Transverse colon (tissue), 4 donors: Measurements from ENCODE around the gene CREB3L4. TPM values are rescaled to one million over a fixed set of nuclear protein-coding genes. Genes with fewer than 3 reads are reported as not detected.
A peak's percentile ranks its signal among the peaks of the same experiment; 100 is the strongest.

Experiments
- DNase-seq: peaks from one replicate; pipeline ENCODE4 v3.0.0-alpha.2; 2019
- H3K27ac ChIP-seq, 4 donors: fragments of 200-600 bp; sonication (generic); 2 replicates each; pipeline ENCODE4 v1.5.1; 2016 to 2018; ENCODE audit warnings: inconsistent platforms in 4 of 4
- H3K27me3 ChIP-seq: fragments of 200-600 bp; sonication (generic); 2 replicates; pipeline ENCODE4 v1.5.1; 2017; ENCODE audit warnings: inconsistent platforms
- H3K36me3 ChIP-seq, 4 donors: fragments of 200-600 bp; sonication (generic); 2 replicates each; pipeline ENCODE4 v1.5.1; 2017 to 2019; ENCODE audit warnings: inconsistent platforms in 4 of 4
- H3K4me1 ChIP-seq, 4 donors: fragments of 200-600 bp; sonication (generic); 2 replicates each; pipeline ENCODE4 v1.5.1; 2017 to 2020; ENCODE audit warnings: inconsistent platforms in 4 of 4
- H3K4me3 ChIP-seq, 4 donors: fragments of 200-600 bp; sonication (generic); 1 replicate in 1 of 4; 2 replicates in 3 of 4; pipeline versions ENCODE4 v1.5.1 to v1.6.1; 2017 to 2019; ENCODE audit warnings: inconsistent platforms in 4 of 4
- H3K9me3 ChIP-seq, 2 donors: fragments of 200-600 bp; sonication (generic); 2 replicates each; pipeline ENCODE4 v1.5.1; 2017 to 2019; ENCODE audit warnings: inconsistent platforms in 2 of 2
- CTCF ChIP-seq, 5 experiments: fragments of 200-600 bp in 3 of 5; fragments of 450-650 bp in 2 of 5; sonication (generic) in 3 of 5; IDR thresholded peaks; 1 replicate in 2 of 5; 2 replicates in 3 of 5; pipeline ENCODE4 v1.5.1; 2016 to 2017; ENCODE audit warnings: antibody characterized with exemption in 5 of 5, inconsistent platforms in 3 of 5, mild to moderate bottlenecking in 2 of 5, moderate library complexity in 1 of 5
- EP300 ChIP-seq: sonication (generic); formaldehyde crosslinking; IDR thresholded peaks from one replicate; pipeline ENCODE4 v1.6.1; 2017; ENCODE audit warnings: antibody characterized with exemption, low read depth
- POLR2A ChIP-seq: fragments of 450-650 bp; IDR thresholded peaks from one replicate; pipeline ENCODE4 v1.6.1; 2016; ENCODE audit warnings: antibody characterized with exemption, mild to moderate bottlenecking, moderate library complexity
- POLR2AphosphoS5 ChIP-seq, 3 donors: sonication (generic); formaldehyde crosslinking; IDR thresholded peaks; one replicate each; pipeline ENCODE4 v1.6.1; 2016; ENCODE audit warnings: antibody characterized with exemption in 3 of 3
- WGBS, 2 donors: methylation state at CpG; one replicate each; pipeline ENCODE4 v1.1.5; 2018; ENCODE audit warnings: low coverage in 1 of 2; 5-methylcytosine and 5-hydroxymethylcytosine counted together
- in situ Hi-C, 4 donors: fragments of 200-750 bp; cut with MboI; loops; one replicate each; pipeline versions ENCODE4 v1.15.0 to v1.15.1; 2017; ENCODE audit warnings: low sequenced_read_pairs in 3 of 4, low pct_ligation_motif_present in 1 of 4, low pct_unique_long_range_greater_than_20kb in 1 of 4
- intact Hi-C: fragments of 100-400 bp; cut with DNase I; formaldehyde crosslinking; loops from one replicate; pipeline ENCODE4 v1.15.1; 2023; ENCODE audit warnings: low total_unique reads
- total RNA-seq, 4 donors: library from RNA; depleted of rRNA; stranded (reverse); fragments of >200 nt; gene quantifications; one replicate each; pipeline ENCODE4 v1.1.0, GENCODE V29; 2016

The CREB3L4 gene
- total RNA-seq, 4 donors from 2014 or later = 2.2 to 18.7 (median 11.6) TPM

- TF ChIP-seq EP300 (no peak), CTCF (IDR thresholded peaks at IDR 0.05) (no peak), POLR2AphosphoS5 (IDR thresholded peaks at IDR 0.05) (no peak), POLR2A (no peak)
- Histone ChIP-seq H3K27ac (peak overlapping the region; percentile 97 to 99 (median 99)), H3K4me1 (peaks cover 0 to 15% (median 11%) of the 10 kb centered on the region in 4 donors), H3K27me3 (no peaks in the 10 kb centered on the region), H3K9me3 (no peaks in the 10 kb centered on the region), H3K36me3 (peaks cover 0 to 15% (median 6%) of the 10 kb centered on the region in 4 donors), H3K4me3 (peak overlapping the region in 1 of 4 donors; percentile 91)
- intact Hi-C loops = no loop called here
- 85% methylated on average over 15 of the region's 15 CpGs; no CpG with 5 or more reads in 1 of the 2 donors for whole genome bisulfite sequencing, 2 donors
- DNase-seq = no peak
- in situ Hi-C loops = loop anchor here in 2 of 4 donors (25.0 kb wide), 1 partner anchor 132 kb away; no protein-coding TSS in a partner anchor
Observed at GRCh38 chr1:153944005-153944826, 23.5 kb upstream of the CREB3L4 start.

- Histone ChIP-seq H3K27ac (peak overlapping the region; percentile 97 to 99 (median 99)), H3K4me1 (peaks cover 0 to 15% (median 11%) of the 10 kb centered on the region in 4 donors), H3K27me3 (no peaks in the 10 kb centered on the region), H3K4me3 (peak overlapping the region in 2 of 4 donors; percentile 91 to 97), H3K9me3 (no peaks in the 10 kb centered on the region), H3K36me3 (peaks cover 0 to 18% (median 8%) of the 10 kb centered on the region in 4 donors)
- in situ Hi-C loops (loop anchor here in 2 of 4 donors (25.0 kb wide), 1 partner anchor 132 kb away; no protein-coding TSS in a partner anchor), intact Hi-C loops (no loop called here)
- WGBS, 2 donors = 43 to 64% methylated on average over 2 to 3 of the region's 3 CpGs
- TF ChIP-seq EP300 = no peak
- TF ChIP-seq CTCF (IDR thresholded peaks at IDR 0.05) = no peak
- TF ChIP-seq POLR2AphosphoS5 (IDR thresholded peaks at IDR 0.05) = no peak
- TF ChIP-seq POLR2A = no peak
- no peak for DNase-seq
Observed at GRCh38 chr1:153944827-153945117, 22.9 kb upstream of the CREB3L4 start.

GRCh38 chr1:153945131-153945794 is 22.4 kb upstream of the CREB3L4 start:
- Histone ChIP-seq H3K4me3 (peak overlapping the region; percentile 79 to 97 (median 92)), H3K36me3 (peaks cover 0 to 23% (median 10%) of the 10 kb centered on the region in 4 donors)
- in situ Hi-C loops = loop anchor here in 2 of 4 donors (25.0 kb wide), 1 partner anchor 133 kb away; no protein-coding TSS in a partner anchor

More at GRCh38 chr1:153945131-153945794, 22.4 kb upstream of the CREB3L4 start:
- WGBS, 2 donors = 10 to 60% methylated on average over 3 to 12 of the region's 12 CpGs
- Histone ChIP-seq H3K27ac (peak overlapping the region; percentile 97 to 99 (median 99)), H3K27me3 (no peaks in the 10 kb centered on the region), H3K4me1 (peaks cover 0 to 15% (median 11%) of the 10 kb centered on the region in 4 donors), H3K9me3 (no peaks in the 10 kb centered on the region)
- intact Hi-C loops = no loop called here
- TF ChIP-seq POLR2A = no peak
- TF ChIP-seq POLR2AphosphoS5 (IDR thresholded peaks at IDR 0.05) = no peak
- TF ChIP-seq CTCF (IDR thresholded peaks at IDR 0.05) = peak in 1 of 5 experiments; percentile 7
- peak; percentile 65 for DNase-seq
